Measurements from ENCODE around the gene STX4. TPM values are rescaled to one million over a fixed set of nuclear protein-coding genes. Genes with fewer than 3 reads are reported as not detected.

The STX4 gene
- polyA plus RNA-seq, 2 of the 4 experiments (the other 2 are of a cell fraction), result 39.7 to 73.9 TPM

- TF ChIP-seq SMC3 (IDR thresholded peaks at IDR 0.05) (no peak), HES2 (IDR thresholded peaks at IDR 0.05) (no peak), CBX8 (IDR thresholded peaks at IDR 0.05) (no peak), GATA3 (IDR thresholded peaks at IDR 0.05; ENCODE audit: borderline replicate concordance) (no peak), POLR2A (IDR thresholded peaks at IDR 0.05; ENCODE audit: low read length) (no peak), SREBF2 (IDR thresholded peaks at IDR 0.05) (no peak), CHD2 (IDR thresholded peaks at IDR 0.05; ENCODE audit: low read length, partially characterized antibody) (no peak), MAZ (IDR thresholded peaks at IDR 0.05; ENCODE audit: borderline replicate concordance, low read depth, low read length) (no peak), KDM5A (IDR thresholded peaks at IDR 0.05) (no peak), PHF8 (IDR thresholded peaks at IDR 0.05; ENCODE audit: borderline replicate concordance, low read depth) (no peak), CHD4 (IDR thresholded peaks at IDR 0.05; ENCODE audit: borderline replicate concordance) (no peak), JUN (IDR thresholded peaks at IDR 0.05) (no peak)
- ChIA-PET CTCF (interaction anchor here (2.0 kb wide), 2 partner anchors 40 to 132 kb away, joined by 5 to 8 read pairs; partner anchors contain the start of gene HSD3B7), POLR2A (no interaction called here)
- Histone ChIP-seq H3K9me3 (no peaks in the 10 kb centered on the region), H3K4me3 (no peak overlapping the region), H3K27ac (no peak overlapping the region), H3K4me1 (no peaks in the 10 kb centered on the region), H3K4me2 (no peak overlapping the region)
- FAIRE-seq (no peak), DNase-seq (ENCODE audit: low read depth in 1 of 2, low spot score in 1 of 2) (no peak), ATAC-seq (no peak)
- WGBS (ENCODE audit: missing lambda C conversion rate), result 86% methylated on average over 5 of the region's 5 CpGs
Observed at GRCh38 chr16:31025339-31025738, 8.0 kb upstream of the STX4 start.

GRCh38 chr16:31029272-31029671 lies 4.1 kb upstream of the STX4 start:
- ATAC-seq (no peak), FAIRE-seq (no peak), DNase-seq (ENCODE audit: low read depth in 1 of 2, low spot score in 1 of 2) (no peak)
- Histone ChIP-seq H3K4me3 (no peak overlapping the region), H3K27ac (no peak overlapping the region), H3K9me3 (no peaks in the 10 kb centered on the region), H3K4me2 (no peak overlapping the region), H3K4me1 (peaks cover 4% of the 10 kb centered on the region; the same call in 1 of the 3 replicates)
- TF ChIP-seq ZNF302 (CRISPR knock-in tag; IDR thresholded peaks at IDR 0.05) (no peak), ELK1 (IDR thresholded peaks at IDR 0.05; ENCODE audit: low read depth, low read length) (no peak), ATOH8 (CRISPR knock-in tag; IDR thresholded peaks at IDR 0.05; ENCODE audit: low read depth) (no peak), KDM1A (IDR thresholded peaks at IDR 0.05; ENCODE audit: low read depth) (no peak), MAX (IDR thresholded peaks at IDR 0.05) (no peak), GATA3 (IDR thresholded peaks at IDR 0.05; ENCODE audit: borderline replicate concordance) (no peak), FOSB (CRISPR knock-in tag; IDR thresholded peaks at IDR 0.05) (no peak), NPAS2 (CRISPR knock-in tag; IDR thresholded peaks at IDR 0.05; ENCODE audit: borderline replicate concordance) (no peak), CHD2 (IDR thresholded peaks at IDR 0.05; ENCODE audit: low read length, partially characterized antibody) (no peak), KDM5A (IDR thresholded peaks at IDR 0.05) (no peak), HDAC2 (IDR thresholded peaks at IDR 0.05) (no peak), HOXB5 (CRISPR knock-in tag; IDR thresholded peaks at IDR 0.05) (no peak)
- 56% methylated on average over 5 of the region's 5 CpGs for WGBS (ENCODE audit: missing lambda C conversion rate)
- POLR2A ChIA-PET, result no interaction called here
- CTCF ChIA-PET, result interaction anchor here (0.6 to 1.9 kb wide), 2 partner anchors 31 to 44 kb away, joined by 3 to 13 read pairs; partner anchors contain the start of gene HSD3B7

GRCh38 chr16:31031276-31031675 lies 2.1 kb upstream of the STX4 start:
- ChIA-PET POLR2A (no interaction called here), CTCF (interaction anchor here (1.1 to 3.1 kb wide), 2 partner anchors 11 to 46 kb away, joined by 3 to 18 read pairs; partner anchors contain the start of gene HSD3B7)
- Histone ChIP-seq H3K4me3 (no peak overlapping the region), H3K4me2 (no peak overlapping the region), H3K27ac (peak overlapping the region in 1 of 2 experiments; percentile 95; a peak in 2 of 6 replicates), H3K4me1 (peaks cover 8% of the 10 kb centered on the region; the same call in 1 of the 3 replicates), H3K9me3 (no peaks in the 10 kb centered on the region)
- no peak for ATAC-seq
- FAIRE-seq, result no peak
- no peak for DNase-seq (ENCODE audit: low read depth in 1 of 2, low spot score in 1 of 2)
- 69% methylated on average over 4 of the region's 4 CpGs for WGBS (ENCODE audit: missing lambda C conversion rate)
- no peak for TF ChIP-seq RNF2 (IDR thresholded peaks at IDR 0.05; ENCODE audit: borderline replicate concordance, low read depth)
- TF ChIP-seq HDAC2 (IDR thresholded peaks at IDR 0.05), result no peak
- no peak for TF ChIP-seq FOSB (CRISPR knock-in tag; IDR thresholded peaks at IDR 0.05)
- no peak for TF ChIP-seq RAD21 (conservative IDR thresholded peaks at IDR 0.05 in 1 of 2, IDR thresholded peaks at IDR 0.05 in 1 of 2)
- no peak for TF ChIP-seq JUNB (IDR thresholded peaks at IDR 0.05)
- TF ChIP-seq E2F6 (IDR thresholded peaks at IDR 0.05; ENCODE audit: borderline replicate concordance, low read depth), result no peak
- TF ChIP-seq ATOH8 (CRISPR knock-in tag; IDR thresholded peaks at IDR 0.05; ENCODE audit: low read depth), result no peak
- TF ChIP-seq HEYL (CRISPR knock-in tag; IDR thresholded peaks at IDR 0.05), result no peak
- no peak for TF ChIP-seq BCL3 (IDR thresholded peaks at IDR 0.05)
- TF ChIP-seq NFE2L2 (conservative IDR thresholded peaks at IDR 0.05; ENCODE audit: low read length), result no peak
- TF ChIP-seq HOXB5 (CRISPR knock-in tag; IDR thresholded peaks at IDR 0.05), result no peak
- no peak for TF ChIP-seq RFX5 (IDR thresholded peaks at IDR 0.05)

All from A549 (cell line).